ENCODE measurements around the gene WDR93.

WDR93 gene

GRCh38 chr15:89693091-89693490, 2.5 kb downstream of the WDR93 start:
- H3K27me3 ChIP-seq (ENCODE audit: control insufficient read depth in 1 of 2, insufficient read depth in 2 of 2, low read length in 2 of 2) = no peaks in the 10 kb centered on the region
- no peaks in the 10 kb centered on the region for H3K36me3 ChIP-seq (ENCODE audit: control insufficient read depth in 2 of 2, insufficient read depth in 2 of 2, low read length in 2 of 2)
- H3K27ac ChIP-seq (ENCODE audit: low read length) = no peak overlapping the region
- no peak overlapping the region for H3K9ac ChIP-seq (ENCODE audit: low read length in 2 of 2)
- no peaks in the 10 kb centered on the region for H3K9me3 ChIP-seq (ENCODE audit: control insufficient read depth in 2 of 2, low read length in 2 of 2)
- H3K4me3 ChIP-seq (ENCODE audit: low read length in 2 of 2) = no peak overlapping the region
- H3K4me1 ChIP-seq (ENCODE audit: control insufficient read depth, insufficient read depth, low read length) = peaks cover 8% of the 10 kb centered on the region

- H3K4me1 ChIP-seq (ENCODE audit: control insufficient read depth, insufficient read depth, low read length) = peaks cover 8% of the 10 kb centered on the region
- H3K27me3 ChIP-seq (ENCODE audit: control insufficient read depth in 1 of 2, insufficient read depth in 2 of 2, low read length in 2 of 2) = no peaks in the 10 kb centered on the region
- no peak overlapping the region for H3K4me3 ChIP-seq (ENCODE audit: low read length in 2 of 2)
- no peak overlapping the region for H3K27ac ChIP-seq (ENCODE audit: low read length)
- H3K9me3 ChIP-seq (ENCODE audit: control insufficient read depth in 2 of 2, low read length in 2 of 2) = no peaks in the 10 kb centered on the region
- H3K9ac ChIP-seq (ENCODE audit: low read length in 2 of 2) = no peak overlapping the region
- no peaks in the 10 kb centered on the region for H3K36me3 ChIP-seq (ENCODE audit: control insufficient read depth in 2 of 2, insufficient read depth in 2 of 2, low read length in 2 of 2)
Measured at GRCh38 chr15:89693696-89694095, 3.1 kb downstream of the WDR93 start.

GRCh38 chr15:89695198-89695597, 4.6 kb downstream of the WDR93 start:
- no peak overlapping the region for H3K27ac ChIP-seq (ENCODE audit: low read length)
- H3K36me3 ChIP-seq (ENCODE audit: control insufficient read depth in 2 of 2, insufficient read depth in 2 of 2, low read length in 2 of 2) = no peaks in the 10 kb centered on the region

DNA sequence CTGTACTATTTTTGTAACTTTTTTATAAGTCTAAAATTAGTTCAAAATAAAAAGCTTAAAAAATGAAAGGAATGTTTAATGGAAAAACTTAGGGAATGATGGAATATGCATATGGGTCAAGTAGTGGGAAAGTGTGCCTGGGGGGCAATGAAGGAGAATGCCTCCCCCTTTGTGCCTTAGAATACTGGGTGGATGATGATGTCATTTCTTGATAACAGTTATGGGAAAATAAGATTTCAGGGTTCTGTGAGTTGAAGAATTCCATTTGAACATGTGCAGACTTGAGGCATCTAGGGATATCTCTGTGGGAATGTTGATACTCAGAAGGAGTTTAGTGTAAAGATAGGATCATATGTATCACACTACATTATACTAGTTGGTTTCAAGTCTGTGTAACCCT, 13.8 kb downstream of the WDR93 start:
- no peak overlapping the region for H3K9ac ChIP-seq (ENCODE audit: low read length in 2 of 2)
- H3K36me3 ChIP-seq (ENCODE audit: control insufficient read depth in 2 of 2, insufficient read depth in 2 of 2, low read length in 2 of 2) = no peaks in the 10 kb centered on the region
- no peak overlapping the region for H3K27ac ChIP-seq (ENCODE audit: low read length)
- H3K4me1 ChIP-seq (ENCODE audit: control insufficient read depth, insufficient read depth, low read length) = peaks cover 2% of the 10 kb centered on the region
- no peak overlapping the region for H3K4me3 ChIP-seq (ENCODE audit: low read length in 2 of 2)
- H3K27me3 ChIP-seq (ENCODE audit: control insufficient read depth in 1 of 2, insufficient read depth in 2 of 2, low read length in 2 of 2) = peaks cover 0 to 2% of the 10 kb centered on the region in 2 donors
- H3K9me3 ChIP-seq (ENCODE audit: control insufficient read depth in 2 of 2, low read length in 2 of 2) = no peaks in the 10 kb centered on the region

More at GRCh38 chr15:89695198-89695597, 4.6 kb downstream of the WDR93 start:
- H3K9ac ChIP-seq (ENCODE audit: low read length in 2 of 2) = no peak overlapping the region
- no peaks in the 10 kb centered on the region for H3K9me3 ChIP-seq (ENCODE audit: control insufficient read depth in 2 of 2, low read length in 2 of 2)
- H3K4me3 ChIP-seq (ENCODE audit: low read length in 2 of 2) = no peak overlapping the region
- H3K4me1 ChIP-seq (ENCODE audit: control insufficient read depth, insufficient read depth, low read length) = peaks cover under 1% of the 10 kb centered on the region
- H3K27me3 ChIP-seq (ENCODE audit: control insufficient read depth in 1 of 2, insufficient read depth in 2 of 2, low read length in 2 of 2) = no peaks in the 10 kb centered on the region

DNA sequence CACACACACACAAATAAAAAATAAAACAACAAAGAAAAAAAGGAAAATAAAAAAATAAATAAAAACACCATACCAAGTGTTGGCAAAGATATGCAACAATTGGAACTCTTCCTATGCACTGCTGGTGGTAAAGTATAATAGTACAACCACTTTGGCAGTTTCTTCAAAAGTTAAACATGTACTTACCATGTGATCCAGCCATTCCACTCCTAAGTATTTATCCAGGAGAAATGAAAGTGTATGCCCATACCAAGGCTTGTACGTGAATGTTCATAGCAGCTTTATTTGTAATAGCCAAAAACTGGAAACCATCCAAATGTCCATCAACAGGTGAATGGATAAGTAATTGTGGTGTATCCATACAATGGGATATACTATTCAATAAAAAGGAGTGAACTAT, 17.0 kb downstream of the WDR93 start:
- Histone ChIP-seq H3K36me3 (ENCODE audit: control insufficient read depth in 2 of 2, insufficient read depth in 2 of 2, low read length in 2 of 2) (no peaks in the 10 kb centered on the region), H3K27ac (ENCODE audit: low read length) (no peak overlapping the region), H3K4me3 (ENCODE audit: low read length in 2 of 2) (no peak overlapping the region), H3K9ac (ENCODE audit: low read length in 2 of 2) (no peak overlapping the region), H3K27me3 (ENCODE audit: control insufficient read depth in 1 of 2, insufficient read depth in 2 of 2, low read length in 2 of 2) (peaks cover 0 to 2% of the 10 kb centered on the region in 2 donors), H3K9me3 (ENCODE audit: control insufficient read depth in 2 of 2, low read length in 2 of 2) (no peaks in the 10 kb centered on the region), H3K4me1 (ENCODE audit: control insufficient read depth, insufficient read depth, low read length) (peaks cover 2% of the 10 kb centered on the region)

DNA sequence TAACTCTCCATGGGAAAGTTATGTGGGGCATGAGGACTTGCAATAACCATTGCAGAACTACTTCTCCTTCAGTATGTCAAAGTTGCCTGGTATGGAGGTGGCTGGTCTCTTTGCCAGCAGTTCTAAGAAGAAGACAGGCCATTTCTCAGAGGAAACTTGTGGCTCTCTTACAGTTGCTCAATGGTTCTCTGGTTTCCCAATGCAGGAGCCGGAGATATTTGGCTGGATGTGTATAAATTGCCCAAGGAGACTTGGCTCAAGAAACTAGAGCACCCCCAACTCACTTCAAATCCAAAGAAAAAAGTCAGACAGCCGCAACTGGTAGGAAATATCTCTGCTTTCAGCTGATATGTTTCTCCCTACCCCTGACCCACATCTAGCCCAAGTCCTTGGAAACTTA, 24.2 kb downstream of the WDR93 start:
- H3K9ac ChIP-seq (ENCODE audit: low read length in 2 of 2) = no peak overlapping the region
- H3K27me3 ChIP-seq (ENCODE audit: control insufficient read depth in 1 of 2, insufficient read depth in 2 of 2, low read length in 2 of 2) = no peaks in the 10 kb centered on the region
- no peaks in the 10 kb centered on the region for H3K4me1 ChIP-seq (ENCODE audit: control insufficient read depth, insufficient read depth, low read length)
- H3K4me3 ChIP-seq (ENCODE audit: low read length in 2 of 2) = no peak overlapping the region
- H3K27ac ChIP-seq (ENCODE audit: low read length) = no peak overlapping the region
- H3K36me3 ChIP-seq (ENCODE audit: control insufficient read depth in 2 of 2, insufficient read depth in 2 of 2, low read length in 2 of 2) = no peaks in the 10 kb centered on the region
- H3K9me3 ChIP-seq (ENCODE audit: control insufficient read depth in 2 of 2, low read length in 2 of 2) = no peaks in the 10 kb centered on the region

DNA sequence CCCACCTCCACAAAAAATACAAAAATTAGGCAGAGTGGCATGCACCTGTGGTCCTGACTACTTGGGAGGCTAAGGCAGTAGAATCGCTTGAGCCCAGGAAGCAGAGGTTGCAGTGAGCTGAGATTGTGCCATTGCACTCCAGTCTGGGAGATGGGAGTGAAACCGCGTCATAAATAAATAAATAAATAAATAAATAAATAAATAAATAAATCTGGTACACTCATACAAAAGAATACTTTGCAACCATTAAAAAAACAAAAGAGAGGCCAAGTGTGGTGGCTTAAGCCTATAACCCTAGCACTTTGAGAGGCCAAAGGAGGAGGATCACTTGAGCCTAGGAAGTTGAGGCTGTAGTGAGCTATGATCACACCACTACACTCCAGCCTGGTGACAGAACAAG, 32.4 kb downstream of the WDR93 start:
- Histone ChIP-seq H3K9ac (ENCODE audit: low read length in 2 of 2) (no peak overlapping the region), H3K36me3 (ENCODE audit: control insufficient read depth in 2 of 2, insufficient read depth in 2 of 2, low read length in 2 of 2) (no peaks in the 10 kb centered on the region), H3K4me3 (ENCODE audit: low read length in 2 of 2) (no peak overlapping the region), H3K4me1 (ENCODE audit: control insufficient read depth, insufficient read depth, low read length) (no peaks in the 10 kb centered on the region), H3K27ac (ENCODE audit: low read length) (no peak overlapping the region), H3K27me3 (ENCODE audit: control insufficient read depth in 1 of 2, insufficient read depth in 2 of 2, low read length in 2 of 2) (peaks cover 0 to 2% of the 10 kb centered on the region in 2 donors), H3K9me3 (ENCODE audit: control insufficient read depth in 2 of 2, low read length in 2 of 2) (peaks cover 0 to 5% of the 10 kb centered on the region in 2 donors)

- Histone ChIP-seq H3K9me3 (ENCODE audit: control insufficient read depth in 2 of 2, low read length in 2 of 2) (peaks cover 0 to 5% of the 10 kb centered on the region in 2 donors), H3K36me3 (ENCODE audit: control insufficient read depth in 2 of 2, insufficient read depth in 2 of 2, low read length in 2 of 2) (no peaks in the 10 kb centered on the region), H3K27ac (ENCODE audit: low read length) (no peak overlapping the region), H3K4me3 (ENCODE audit: low read length in 2 of 2) (no peak overlapping the region), H3K4me1 (ENCODE audit: control insufficient read depth, insufficient read depth, low read length) (no peaks in the 10 kb centered on the region), H3K9ac (ENCODE audit: low read length in 2 of 2) (no peak overlapping the region), H3K27me3 (ENCODE audit: control insufficient read depth in 1 of 2, insufficient read depth in 2 of 2, low read length in 2 of 2) (peaks cover 0 to 2% of the 10 kb centered on the region in 2 donors)
Measured at GRCh38 chr15:89724621-89725020, 34.0 kb downstream of the WDR93 start.

DNA sequence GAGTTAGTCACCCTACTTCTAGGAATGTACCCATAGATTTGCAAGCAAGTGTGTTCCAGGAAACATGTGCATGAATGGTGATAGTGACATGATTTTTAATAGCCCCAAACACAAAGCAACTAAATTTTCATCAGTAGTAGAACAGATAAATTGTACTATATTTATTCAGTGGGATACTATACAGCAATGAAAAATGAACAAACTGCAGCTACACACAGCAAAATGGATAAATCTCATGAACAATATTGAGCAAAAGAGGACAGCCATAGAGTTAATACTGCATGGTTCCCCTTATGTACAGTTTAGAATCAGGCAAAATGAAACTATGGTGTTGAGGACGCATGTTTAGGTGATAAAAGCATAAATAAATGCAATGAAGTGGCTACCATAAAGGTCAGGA, 34.5 kb downstream of the WDR93 start:
- Histone ChIP-seq H3K36me3 (ENCODE audit: control insufficient read depth in 2 of 2, insufficient read depth in 2 of 2, low read length in 2 of 2) (no peaks in the 10 kb centered on the region), H3K9ac (ENCODE audit: low read length in 2 of 2) (no peak overlapping the region), H3K4me3 (ENCODE audit: low read length in 2 of 2) (no peak overlapping the region), H3K27me3 (ENCODE audit: control insufficient read depth in 1 of 2, insufficient read depth in 2 of 2, low read length in 2 of 2) (peaks cover 0 to 2% of the 10 kb centered on the region in 2 donors), H3K9me3 (ENCODE audit: control insufficient read depth in 2 of 2, low read length in 2 of 2) (peaks cover 0 to 5% of the 10 kb centered on the region in 2 donors), H3K4me1 (ENCODE audit: control insufficient read depth, insufficient read depth, low read length) (no peaks in the 10 kb centered on the region), H3K27ac (ENCODE audit: low read length) (no peak overlapping the region)

DNA sequence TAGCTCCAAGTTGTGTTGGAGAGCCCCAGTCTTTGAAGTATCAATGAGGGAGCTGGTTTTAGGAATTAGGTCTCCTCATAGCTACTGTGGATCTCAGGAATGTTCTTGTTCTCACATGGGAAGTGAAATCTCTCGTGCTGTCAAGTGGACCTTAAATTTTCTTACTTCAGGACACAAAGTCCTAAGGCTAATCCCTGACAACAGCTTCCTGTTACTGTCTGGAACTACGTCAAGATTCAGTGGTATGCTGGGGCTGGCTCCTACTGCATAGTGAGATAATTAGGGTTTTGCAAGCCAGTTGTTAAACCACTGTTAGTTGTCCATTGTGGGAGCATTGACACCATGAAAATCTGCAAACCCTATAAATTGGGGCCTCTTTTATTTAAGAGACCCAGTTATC, 37.6 kb downstream of the WDR93 start:
- Histone ChIP-seq H3K27me3 (ENCODE audit: control insufficient read depth in 1 of 2, insufficient read depth in 2 of 2, low read length in 2 of 2) (peaks cover 0 to 2% of the 10 kb centered on the region in 2 donors), H3K27ac (ENCODE audit: low read length) (no peak overlapping the region), H3K4me3 (ENCODE audit: low read length in 2 of 2) (no peak overlapping the region), H3K9me3 (ENCODE audit: control insufficient read depth in 2 of 2, low read length in 2 of 2) (peaks cover 0 to 5% of the 10 kb centered on the region in 2 donors), H3K9ac (ENCODE audit: low read length in 2 of 2) (no peak overlapping the region), H3K36me3 (ENCODE audit: control insufficient read depth in 2 of 2, insufficient read depth in 2 of 2, low read length in 2 of 2) (no peaks in the 10 kb centered on the region), H3K4me1 (ENCODE audit: control insufficient read depth, insufficient read depth, low read length) (no peaks in the 10 kb centered on the region)

DNA sequence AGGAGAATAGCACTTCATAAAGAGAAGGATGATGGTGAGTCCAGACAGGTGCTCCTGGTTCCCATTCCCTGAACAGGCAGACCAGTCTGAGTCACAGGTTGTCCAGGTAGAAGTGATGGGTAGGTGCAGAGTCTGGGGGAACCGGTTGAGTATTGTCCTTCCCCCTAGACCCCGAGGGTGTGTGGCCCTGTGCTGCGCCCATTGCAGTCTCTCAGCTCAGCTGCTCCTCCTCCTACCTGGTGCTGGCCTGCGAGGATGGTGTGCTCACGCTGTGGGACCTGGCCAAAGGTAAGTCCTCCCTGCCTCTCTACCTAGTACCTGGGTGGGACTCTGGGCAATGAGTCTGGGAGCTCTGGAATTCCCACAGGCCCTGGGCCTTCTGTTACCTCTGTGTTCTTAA, 40.7 kb downstream of the WDR93 start:
- no peaks in the 10 kb centered on the region for H3K9me3 ChIP-seq (ENCODE audit: control insufficient read depth in 2 of 2, low read length in 2 of 2)
- H3K36me3 ChIP-seq (ENCODE audit: control insufficient read depth in 2 of 2, insufficient read depth in 2 of 2, low read length in 2 of 2) = no peaks in the 10 kb centered on the region
- H3K4me1 ChIP-seq (ENCODE audit: control insufficient read depth, insufficient read depth, low read length) = no peaks in the 10 kb centered on the region
- H3K27me3 ChIP-seq (ENCODE audit: control insufficient read depth in 1 of 2, insufficient read depth in 2 of 2, low read length in 2 of 2) = peaks cover 3% of the 10 kb centered on the region in 2 donors
- no peak overlapping the region for H3K27ac ChIP-seq (ENCODE audit: low read length)
- H3K4me3 ChIP-seq (ENCODE audit: low read length in 2 of 2) = no peak overlapping the region
- no peak overlapping the region for H3K9ac ChIP-seq (ENCODE audit: low read length in 2 of 2)
